ENCODE measurements around the gene CNOT8.

DNA sequence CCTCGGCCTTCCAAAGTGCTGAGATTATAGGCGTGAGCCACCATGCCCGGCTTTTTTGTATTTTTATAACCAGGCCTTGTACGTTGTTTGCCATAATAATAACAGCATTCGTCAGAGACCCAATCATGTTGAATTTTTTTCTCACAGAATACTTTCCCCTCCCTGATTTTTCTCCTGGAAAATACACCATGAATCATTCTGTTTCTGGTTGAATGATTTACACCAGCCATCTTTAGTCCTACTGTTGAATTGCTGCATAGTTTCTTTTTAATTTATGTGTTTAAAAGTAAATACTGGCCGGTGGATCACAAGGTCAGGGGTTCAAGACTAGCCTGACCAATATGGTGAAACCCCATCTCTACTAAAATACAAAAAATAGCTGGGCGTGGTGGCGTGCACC is 3.5 kb downstream of the CNOT8 start:
- TF ChIP-seq CTCF (IDR thresholded peaks at IDR 0.05), result no peak
- TF ChIP-seq RAD21 (conservative IDR thresholded peaks at IDR 0.05 in 1 of 2, IDR thresholded peaks at IDR 0.05 in 1 of 2), result no peak
- TF ChIP-seq, protein P1, sequence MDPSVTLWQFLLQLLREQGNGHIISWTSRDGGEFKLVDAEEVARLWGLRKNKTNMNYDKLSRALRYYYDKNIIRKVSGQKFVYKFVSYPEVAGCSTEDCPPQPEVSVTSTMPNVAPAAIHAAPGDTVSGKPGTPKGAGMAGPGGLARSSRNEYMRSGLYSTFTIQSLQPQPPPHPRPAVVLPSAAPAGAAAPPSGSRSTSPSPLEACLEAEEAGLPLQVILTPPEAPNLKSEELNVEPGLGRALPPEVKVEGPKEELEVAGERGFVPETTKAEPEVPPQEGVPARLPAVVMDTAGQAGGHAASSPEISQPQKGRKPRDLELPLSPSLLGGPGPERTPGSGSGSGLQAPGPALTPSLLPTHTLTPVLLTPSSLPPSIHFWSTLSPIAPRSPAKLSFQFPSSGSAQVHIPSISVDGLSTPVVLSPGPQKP (IDR thresholded peaks at IDR 0.05; ENCODE audit: low read depth, low read length), result no peak
- TF ChIP-seq MYC (IDR thresholded peaks at IDR 0.05; ENCODE audit: borderline replicate concordance, low read length), result no peak
- TF ChIP-seq, protein P2, sequence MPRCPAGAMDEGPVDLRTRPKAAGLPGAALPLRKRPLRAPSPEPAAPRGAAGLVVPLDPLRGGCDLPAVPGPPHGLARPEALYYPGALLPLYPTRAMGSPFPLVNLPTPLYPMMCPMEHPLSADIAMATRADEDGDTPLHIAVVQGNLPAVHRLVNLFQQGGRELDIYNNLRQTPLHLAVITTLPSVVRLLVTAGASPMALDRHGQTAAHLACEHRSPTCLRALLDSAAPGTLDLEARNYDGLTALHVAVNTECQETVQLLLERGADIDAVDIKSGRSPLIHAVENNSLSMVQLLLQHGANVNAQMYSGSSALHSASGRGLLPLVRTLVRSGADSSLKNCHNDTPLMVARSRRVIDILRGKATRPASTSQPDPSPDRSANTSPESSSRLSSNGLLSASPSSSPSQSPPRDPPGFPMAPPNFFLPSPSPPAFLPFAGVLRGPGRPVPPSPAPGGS (IDR thresholded peaks at IDR 0.05), result no peak
- no peak for TF ChIP-seq POLR2A (IDR thresholded peaks at IDR 0.05; ENCODE audit: low read length)
- TF ChIP-seq, protein P3, sequence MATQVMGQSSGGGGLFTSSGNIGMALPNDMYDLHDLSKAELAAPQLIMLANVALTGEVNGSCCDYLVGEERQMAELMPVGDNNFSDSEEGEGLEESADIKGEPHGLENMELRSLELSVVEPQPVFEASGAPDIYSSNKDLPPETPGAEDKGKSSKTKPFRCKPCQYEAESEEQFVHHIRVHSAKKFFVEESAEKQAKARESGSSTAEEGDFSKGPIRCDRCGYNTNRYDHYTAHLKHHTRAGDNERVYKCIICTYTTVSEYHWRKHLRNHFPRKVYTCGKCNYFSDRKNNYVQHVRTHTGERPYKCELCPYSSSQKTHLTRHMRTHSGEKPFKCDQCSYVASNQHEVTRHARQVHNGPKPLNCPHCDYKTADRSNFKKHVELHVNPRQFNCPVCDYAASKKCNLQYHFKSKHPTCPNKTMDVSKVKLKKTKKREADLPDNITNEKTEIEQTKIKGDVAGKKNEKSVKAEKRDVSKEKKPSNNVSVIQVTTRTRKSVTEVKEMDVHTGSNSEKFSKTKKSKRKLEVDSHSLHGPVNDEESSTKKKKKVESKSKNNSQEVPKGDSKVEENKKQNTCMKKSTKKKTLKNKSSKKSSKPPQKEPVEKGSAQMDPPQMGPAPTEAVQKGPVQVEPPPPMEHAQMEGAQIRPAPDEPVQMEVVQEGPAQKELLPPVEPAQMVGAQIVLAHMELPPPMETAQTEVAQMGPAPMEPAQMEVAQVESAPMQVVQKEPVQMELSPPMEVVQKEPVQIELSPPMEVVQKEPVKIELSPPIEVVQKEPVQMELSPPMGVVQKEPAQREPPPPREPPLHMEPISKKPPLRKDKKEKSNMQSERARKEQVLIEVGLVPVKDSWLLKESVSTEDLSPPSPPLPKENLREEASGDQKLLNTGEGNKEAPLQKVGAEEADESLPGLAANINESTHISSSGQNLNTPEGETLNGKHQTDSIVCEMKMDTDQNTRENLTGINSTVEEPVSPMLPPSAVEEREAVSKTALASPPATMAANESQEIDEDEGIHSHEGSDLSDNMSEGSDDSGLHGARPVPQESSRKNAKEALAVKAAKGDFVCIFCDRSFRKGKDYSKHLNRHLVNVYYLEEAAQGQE (IDR thresholded peaks at IDR 0.05), result no peak
- no peak for TF ChIP-seq RFX5 (IDR thresholded peaks at IDR 0.05)
- TF ChIP-seq, protein P4, sequence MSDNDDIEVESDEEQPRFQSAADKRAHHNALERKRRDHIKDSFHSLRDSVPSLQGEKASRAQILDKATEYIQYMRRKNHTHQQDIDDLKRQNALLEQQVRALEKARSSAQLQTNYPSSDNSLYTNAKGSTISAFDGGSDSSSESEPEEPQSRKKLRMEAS (IDR thresholded peaks at IDR 0.05), result no peak
- TF ChIP-seq JUNB (IDR thresholded peaks at IDR 0.05), result no peak
- TF ChIP-seq, protein P5, sequence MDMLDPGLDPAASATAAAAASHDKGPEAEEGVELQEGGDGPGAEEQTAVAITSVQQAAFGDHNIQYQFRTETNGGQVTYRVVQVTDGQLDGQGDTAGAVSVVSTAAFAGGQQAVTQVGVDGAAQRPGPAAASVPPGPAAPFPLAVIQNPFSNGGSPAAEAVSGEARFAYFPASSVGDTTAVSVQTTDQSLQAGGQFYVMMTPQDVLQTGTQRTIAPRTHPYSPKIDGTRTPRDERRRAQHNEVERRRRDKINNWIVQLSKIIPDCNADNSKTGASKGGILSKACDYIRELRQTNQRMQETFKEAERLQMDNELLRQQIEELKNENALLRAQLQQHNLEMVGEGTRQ (IDR thresholded peaks at IDR 0.05), result no peak
- TF ChIP-seq SMC3 (IDR thresholded peaks at IDR 0.05), result no peak

Data from A549 (cell line).